GM13976 (cell line): Measurements from ENCODE around the gene PDIA5.

Experiments used
- DNase-seq: peaks from one replicate; pipeline ENCODE4 v3.0.0; 2012; ENCODE audit warnings: low spot score
- in situ Hi-C: fragments of 300-500 bp; cut with MboI; formaldehyde crosslinking; loops from one replicate; pipeline ENCODE4 v1.12.0; 2022; ENCODE audit warnings: low sequenced_read_pairs, mixed read lengths, inconsistent platforms; ENCODE audit not compliant: unreplicated experiment
- TF ChIP-seq, protein P1 (sequence below): IDR thresholded peaks from 2 replicates; pipeline ENCODE4 v1.5.1; 2012; ENCODE audit warnings: borderline replicate concordance, mild to moderate bottlenecking; ENCODE audit not compliant: insufficient read depth; ENCODE audit errors: extremely low read depth, missing control alignments, control extremely low read depth

PDIA5 gene

GRCh38 chr3:123089611-123090331 is 22.9 kb downstream of the PDIA5 start:
- in situ Hi-C loops: no loop called here
- DNase-seq: no peak
- TF ChIP-seq, protein P1, sequence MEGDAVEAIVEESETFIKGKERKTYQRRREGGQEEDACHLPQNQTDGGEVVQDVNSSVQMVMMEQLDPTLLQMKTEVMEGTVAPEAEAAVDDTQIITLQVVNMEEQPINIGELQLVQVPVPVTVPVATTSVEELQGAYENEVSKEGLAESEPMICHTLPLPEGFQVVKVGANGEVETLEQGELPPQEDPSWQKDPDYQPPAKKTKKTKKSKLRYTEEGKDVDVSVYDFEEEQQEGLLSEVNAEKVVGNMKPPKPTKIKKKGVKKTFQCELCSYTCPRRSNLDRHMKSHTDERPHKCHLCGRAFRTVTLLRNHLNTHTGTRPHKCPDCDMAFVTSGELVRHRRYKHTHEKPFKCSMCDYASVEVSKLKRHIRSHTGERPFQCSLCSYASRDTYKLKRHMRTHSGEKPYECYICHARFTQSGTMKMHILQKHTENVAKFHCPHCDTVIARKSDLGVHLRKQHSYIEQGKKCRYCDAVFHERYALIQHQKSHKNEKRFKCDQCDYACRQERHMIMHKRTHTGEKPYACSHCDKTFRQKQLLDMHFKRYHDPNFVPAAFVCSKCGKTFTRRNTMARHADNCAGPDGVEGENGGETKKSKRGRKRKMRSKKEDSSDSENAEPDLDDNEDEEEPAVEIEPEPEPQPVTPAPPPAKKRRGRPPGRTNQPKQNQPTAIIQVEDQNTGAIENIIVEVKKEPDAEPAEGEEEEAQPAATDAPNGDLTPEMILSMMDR: no peak

- in situ Hi-C loops: no loop called here
- DNase-seq: no peak
- TF ChIP-seq, protein P1: no peak
Observed at GRCh38 chr3:123090728-123091531, 24.1 kb downstream of the PDIA5 start.

DNA sequence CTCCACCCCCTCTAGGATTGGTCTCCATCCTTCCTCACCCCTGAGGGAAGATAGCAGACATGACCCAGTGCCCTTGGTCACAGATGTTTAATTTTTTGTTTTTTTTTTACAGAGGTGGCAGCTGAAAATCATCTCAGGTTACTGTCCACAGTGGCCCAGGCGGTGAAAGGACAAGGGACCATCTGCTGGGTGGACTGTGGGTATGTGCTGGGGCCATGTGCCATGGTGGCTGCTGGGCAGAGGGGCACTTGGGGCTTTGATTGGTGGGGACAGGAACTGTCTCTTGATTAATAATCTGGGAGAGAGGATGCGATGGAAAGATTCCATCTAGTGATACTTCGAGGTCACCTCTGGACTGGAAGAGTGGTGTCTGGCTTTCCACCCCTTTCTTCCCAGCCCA is 25.4 kb downstream of the PDIA5 start:
- TF ChIP-seq, protein P1: no peak
- no peak for DNase-seq
- in situ Hi-C loops: no loop called here

DNA sequence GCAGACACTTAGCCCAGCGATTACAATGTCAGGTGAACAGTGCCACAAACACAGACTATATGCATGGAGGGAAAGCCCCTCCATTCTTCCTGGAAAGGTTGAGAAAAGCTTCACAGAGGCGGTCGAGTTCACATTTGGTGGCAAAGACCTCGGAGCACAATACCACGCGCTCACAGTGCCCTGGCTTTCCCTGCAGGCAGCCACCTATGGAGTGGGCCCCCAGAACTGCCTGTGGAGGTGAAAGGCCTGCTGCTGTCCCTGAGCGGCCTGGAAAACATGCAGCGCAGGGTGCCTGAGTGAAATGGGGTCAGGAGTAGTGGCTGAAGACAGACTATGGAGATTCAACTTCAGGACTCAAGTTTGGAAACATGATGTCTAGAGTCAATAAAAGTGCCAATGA is 26.9 kb downstream of the PDIA5 start:
- DNase-seq: no peak
- TF ChIP-seq, protein P1: no peak
- in situ Hi-C loops: no loop called here

DNA sequence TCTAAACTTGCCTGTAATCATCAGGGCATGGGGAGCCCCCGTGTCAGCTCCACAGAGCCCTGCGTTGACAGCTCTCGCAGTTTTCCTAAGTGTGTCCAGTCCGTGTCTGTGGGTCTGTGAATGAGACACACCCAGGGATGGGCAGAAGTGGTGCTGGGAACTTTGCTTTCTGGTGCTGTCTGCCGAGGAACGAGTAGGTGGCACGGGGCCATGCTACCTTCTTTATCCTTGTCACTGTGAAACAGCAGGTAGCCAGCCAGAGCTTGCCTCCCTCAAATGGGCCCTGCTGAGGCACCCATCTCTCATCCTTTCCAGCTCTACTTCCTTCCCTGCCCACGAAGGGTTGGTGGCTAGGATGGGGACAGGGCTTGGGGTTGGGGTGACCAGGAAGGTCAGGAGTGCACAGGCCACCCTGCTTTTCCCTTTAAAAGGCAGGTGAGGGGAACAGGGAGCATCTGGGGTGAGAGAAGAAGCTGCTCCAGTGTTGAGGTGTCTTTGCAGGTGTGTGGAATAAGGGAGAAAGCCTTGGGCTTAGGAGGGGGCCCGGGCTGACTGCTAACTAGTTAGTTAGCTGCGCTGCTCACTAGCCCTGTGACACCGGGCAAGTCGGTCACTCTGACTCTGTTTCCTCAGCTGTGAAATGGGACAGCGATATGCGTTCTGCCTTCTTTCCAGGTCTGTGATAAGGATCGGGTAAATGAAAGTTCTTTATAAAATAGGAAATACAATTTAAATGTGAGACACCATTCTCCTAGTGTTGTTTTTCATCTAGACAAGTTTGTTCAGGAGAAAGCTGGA is 27.9 kb downstream of the PDIA5 start:
- DNase-seq: no peak
- TF ChIP-seq, protein P1: no peak
- in situ Hi-C loops: no loop called here

DNA sequence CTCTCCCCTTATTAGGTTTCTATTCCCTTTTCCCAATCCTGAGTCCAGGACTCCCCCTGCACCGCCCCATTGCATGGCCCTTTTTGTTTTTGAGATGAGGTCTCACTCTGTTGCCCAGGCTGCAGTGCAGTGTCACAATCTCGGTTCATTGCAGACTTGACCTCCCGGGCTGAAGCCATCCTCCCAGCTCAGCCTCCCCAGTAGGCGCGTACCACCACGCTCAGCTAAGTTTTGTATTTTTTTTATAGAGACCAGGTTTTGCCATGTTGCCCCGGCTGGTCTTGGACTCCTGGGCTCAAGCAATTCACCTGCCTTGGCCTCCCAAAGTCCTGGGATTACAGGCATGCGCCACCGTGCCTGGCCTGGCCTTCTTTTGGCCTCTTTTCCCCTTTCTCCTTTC is 29.3 kb downstream of the PDIA5 start:
- no peak for DNase-seq
- TF ChIP-seq, protein P1: no peak
- in situ Hi-C loops: no loop called here
